ENCODE data around the gene SLC22A17. TPM values are rescaled to one million over a fixed set of nuclear protein-coding genes. Genes with fewer than 3 reads are reported as not detected.

Gene SLC22A17
- total and polyA plus RNA-seq, 2 of the 8 experiments (the other 6 are each of a cell fraction or from before 2014, with no cell fraction given): 43.0 to 49.0 TPM

DNA sequence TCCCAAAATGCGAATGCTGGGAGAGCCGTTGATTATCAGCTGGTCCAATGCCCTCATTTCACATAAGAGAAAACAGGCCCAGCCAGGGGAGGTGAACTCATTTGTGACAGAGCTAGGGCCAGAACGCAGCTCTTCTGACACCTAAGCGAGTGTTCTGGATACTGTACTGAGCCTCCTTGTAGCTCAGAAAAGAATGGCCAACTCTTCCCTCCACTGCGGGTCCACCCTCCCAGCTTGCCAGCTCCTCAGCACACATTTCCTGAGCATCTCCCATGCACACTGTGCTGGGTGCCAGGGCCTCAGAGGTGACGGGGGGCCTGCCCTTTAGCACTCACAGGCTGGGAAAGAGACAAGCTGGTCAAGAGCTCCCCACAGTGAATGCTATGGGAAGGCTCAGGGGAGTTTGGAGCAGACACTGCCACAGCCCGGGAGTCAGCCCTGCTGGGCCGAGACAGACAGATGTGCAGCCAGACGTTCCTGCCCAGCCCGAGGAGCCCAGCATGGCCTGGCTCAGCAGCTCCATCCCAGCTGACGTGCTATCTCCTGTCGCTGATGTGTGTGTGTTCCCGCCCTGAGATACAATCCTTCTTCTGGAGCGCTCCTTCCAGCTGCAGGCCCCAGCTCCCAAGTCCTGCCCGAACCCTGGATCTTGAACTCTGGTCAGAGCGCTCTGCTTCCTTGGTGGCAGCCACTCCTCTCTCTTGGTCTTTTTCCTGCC is 27.7 kb upstream of the SLC22A17 start:
- H4K8ac ChIP-seq (ENCODE audit: extremely low read depth, insufficient read depth, low read length): no peak overlapping the region
- no peak overlapping the region for H2BK12ac ChIP-seq (ENCODE audit: low read depth, low read length)
- no peak overlapping the region for H2AK5ac ChIP-seq (ENCODE audit: low read depth, low read length)
- H2BK15ac ChIP-seq (ENCODE audit: low read length): no peak overlapping the region
- H2AFZ ChIP-seq (ENCODE audit: low read length): no peak overlapping the region
- no peak overlapping the region for H4K91ac ChIP-seq (replicated peaks; ENCODE audit: insufficient read length, low read length)
- H3K23ac ChIP-seq (ENCODE audit: insufficient read length): no peak overlapping the region
- no peak overlapping the region for H3K18ac ChIP-seq (ENCODE audit: extremely low read depth, low read length)
- H3K9me3 ChIP-seq (ENCODE audit: insufficient read depth in 2 of 2, low read depth in 1 of 2, low read length in 1 of 2): no peaks in the 10 kb centered on the region
- no peak overlapping the region for H2BK5ac ChIP-seq (ENCODE audit: low read depth, low read length)
- H3K27ac ChIP-seq (ENCODE audit: low read depth, low read length): no peak overlapping the region
- no peak overlapping the region for H3K9ac ChIP-seq (replicated peaks in 1 of 4; ENCODE audit: extremely low read depth in 1 of 4, low read depth in 3 of 4, low read length in 3 of 4)
- H3K79me2 ChIP-seq (ENCODE audit: control insufficient read depth in 1 of 2, insufficient read depth in 2 of 2, low read length in 2 of 2): no peaks in the 10 kb centered on the region
- H3K79me1 ChIP-seq (ENCODE audit: low read depth, low read length): no peaks in the 10 kb centered on the region
- ChIA-PET CTCF (ENCODE audit: partially characterized antibody) (interaction anchor here (0.7 to 15.0 kb wide), 71 partner anchors 9 to 394 kb away, joined by 3 to 333 read pairs (median 5); partner anchors contain the start of genes BCL2L2, EFS, HOMEZ and MYH7), POLR2A (ENCODE audit: partially characterized antibody) (interaction anchor here (0.7 to 1.8 kb wide), 4 partner anchors 9 to 59 kb away, joined by 3 to 8 read pairs (median 6); partner anchors contain the start of genes PABPN1 and SLC22A17)
- DNase-seq (ENCODE audit: low read depth in 1 of 2, low spot score in 2 of 2): no peak
- H3K4me3 ChIP-seq (ENCODE audit: extremely low read depth in 1 of 4, insufficient read depth in 2 of 4, low read depth in 3 of 4, low read length in 4 of 4): no peak overlapping the region
- no peak for FAIRE-seq
- H3K14ac ChIP-seq (ENCODE audit: insufficient read length): no peak overlapping the region
- H3K4me2 ChIP-seq (ENCODE audit: insufficient read depth in 1 of 2, low read depth in 2 of 2, low read length in 2 of 2): no peak overlapping the region
- peaks cover 0 to 22% (median 11%) of the 10 kb centered on the region in 4 experiments; a peak in 6 of 7 replicates for H3K27me3 ChIP-seq (replicated peaks in 1 of 4; ENCODE audit: control insufficient read depth in 3 of 4, extremely low read depth in 1 of 4, insufficient read depth in 3 of 4, low read length in 3 of 4)
- no peak overlapping the region for H2BK120ac ChIP-seq (replicated peaks; ENCODE audit: low read depth, low read length)
- no peaks in the 10 kb centered on the region for H4K20me1 ChIP-seq (replicated peaks in 1 of 2; ENCODE audit: control insufficient read depth in 1 of 2, insufficient read depth in 2 of 2, low read length in 2 of 2)
- H3K23me2 ChIP-seq (ENCODE audit: low read depth, low read length): no peaks in the 10 kb centered on the region; the same call in 1 of the 2 replicates
- H3K4ac ChIP-seq (replicated peaks; ENCODE audit: insufficient read length, low read depth, low read length): no peak overlapping the region
- H2BK20ac ChIP-seq (ENCODE audit: low read length): peak overlapping the region; percentile 77; the same call in 1 of the 2 replicates
- no peaks in the 10 kb centered on the region for H3K36me3 ChIP-seq (ENCODE audit: control insufficient read depth in 2 of 4, insufficient read depth in 4 of 4, low read length in 3 of 4)
- peaks cover 0 to 12% (median 4%) of the 10 kb centered on the region in 4 experiments; a peak in 3 of 7 replicates for H3K4me1 ChIP-seq (replicated peaks in 1 of 4; ENCODE audit: control insufficient read depth in 3 of 4, insufficient read depth in 4 of 4, low read length in 3 of 4)
- 80% methylated on average over 16 of the region's 16 CpGs; no CpG with 5 or more reads in 1 of the 2 experiments for whole genome bisulfite sequencing, 2 experiments (ENCODE audit: extremely low coverage in 1 of 2, insufficient coverage in 1 of 2, insufficient read length in 1 of 2, insufficient replicate concordance in 2 of 2, low coverage in 1 of 2, low lambda C conversion rate in 2 of 2, missing lambda C conversion rate in 1 of 2)
- no peak overlapping the region for H4K5ac ChIP-seq (ENCODE audit: insufficient read length, low read depth, low read length)
- TF ChIP-seq SIRT6 (IDR thresholded peaks at IDR 0.05; ENCODE audit: low read length): no peak
- TF ChIP-seq YY1 (IDR thresholded peaks at IDR 0.05; ENCODE audit: low read depth, low read length): no peak
- no peak overlapping the region for H3K56ac ChIP-seq (replicated peaks; ENCODE audit: insufficient read length, low read depth, low read length)

Data from H1 (cell line).